CD4-positive, alpha-beta T cell treated with Interferon gamma for 1 hour (primary cell): ENCODE measurements around the gene GPR37L1.
"Not testable (repeated sequence)": the region's sequence is repeated elsewhere in the genome, so short reads cannot be mapped to it uniquely, and the experiment has no call there.

ENCODE experiments used
- DNase-seq: peaks from one replicate; pipeline ENCODE4 v3.0.0-alpha.2; 2020

The GPR37L1 gene

DNA sequence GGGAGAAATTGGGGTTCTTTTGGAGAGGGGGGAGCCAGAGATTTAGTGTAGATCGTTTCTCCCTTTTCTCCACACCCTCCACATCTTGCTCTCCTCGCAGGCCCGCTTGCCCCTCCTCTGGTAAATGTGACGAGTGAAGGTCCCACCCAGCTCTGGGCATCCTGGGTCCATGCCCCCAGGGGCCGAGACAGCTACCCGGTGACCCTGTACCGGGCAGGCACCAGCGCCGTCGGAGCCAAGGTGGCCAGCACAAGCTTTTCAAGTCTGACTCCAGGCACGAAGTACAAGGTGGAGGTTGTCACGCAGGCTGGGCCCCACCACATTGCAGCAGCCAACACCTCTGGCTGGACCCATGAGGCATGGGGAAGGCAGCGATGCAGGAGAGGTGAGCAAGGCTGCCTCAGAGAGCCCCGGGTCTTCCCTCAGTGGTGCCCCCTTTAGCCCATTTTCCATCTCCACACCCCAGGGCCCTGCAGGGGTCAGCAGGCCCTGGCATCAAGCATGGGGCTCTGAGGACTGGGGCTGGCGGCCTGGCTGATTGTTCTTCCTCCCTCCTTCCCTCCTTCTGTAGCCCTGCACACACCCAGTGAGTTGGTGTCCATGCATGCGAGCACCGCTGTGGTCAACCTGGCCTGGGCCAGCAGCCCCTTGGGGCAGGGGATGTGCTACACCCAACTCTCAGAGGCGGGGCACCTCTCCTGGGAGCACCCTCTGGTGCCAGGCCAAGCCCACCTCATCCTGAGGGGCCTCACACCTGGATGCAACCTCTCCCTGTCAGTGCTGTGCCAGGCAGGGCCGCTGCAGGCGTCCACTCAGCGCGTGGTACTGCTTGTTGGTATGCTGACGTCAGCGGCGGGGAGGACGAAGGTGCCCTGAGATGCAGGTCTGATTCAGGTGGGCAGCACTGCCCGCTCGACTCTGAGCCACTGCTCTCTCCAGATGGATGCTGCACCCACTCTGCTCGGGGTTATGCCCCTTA, 54.5 kb downstream of the GPR37L1 start:
- no peak for DNase-seq

DNA sequence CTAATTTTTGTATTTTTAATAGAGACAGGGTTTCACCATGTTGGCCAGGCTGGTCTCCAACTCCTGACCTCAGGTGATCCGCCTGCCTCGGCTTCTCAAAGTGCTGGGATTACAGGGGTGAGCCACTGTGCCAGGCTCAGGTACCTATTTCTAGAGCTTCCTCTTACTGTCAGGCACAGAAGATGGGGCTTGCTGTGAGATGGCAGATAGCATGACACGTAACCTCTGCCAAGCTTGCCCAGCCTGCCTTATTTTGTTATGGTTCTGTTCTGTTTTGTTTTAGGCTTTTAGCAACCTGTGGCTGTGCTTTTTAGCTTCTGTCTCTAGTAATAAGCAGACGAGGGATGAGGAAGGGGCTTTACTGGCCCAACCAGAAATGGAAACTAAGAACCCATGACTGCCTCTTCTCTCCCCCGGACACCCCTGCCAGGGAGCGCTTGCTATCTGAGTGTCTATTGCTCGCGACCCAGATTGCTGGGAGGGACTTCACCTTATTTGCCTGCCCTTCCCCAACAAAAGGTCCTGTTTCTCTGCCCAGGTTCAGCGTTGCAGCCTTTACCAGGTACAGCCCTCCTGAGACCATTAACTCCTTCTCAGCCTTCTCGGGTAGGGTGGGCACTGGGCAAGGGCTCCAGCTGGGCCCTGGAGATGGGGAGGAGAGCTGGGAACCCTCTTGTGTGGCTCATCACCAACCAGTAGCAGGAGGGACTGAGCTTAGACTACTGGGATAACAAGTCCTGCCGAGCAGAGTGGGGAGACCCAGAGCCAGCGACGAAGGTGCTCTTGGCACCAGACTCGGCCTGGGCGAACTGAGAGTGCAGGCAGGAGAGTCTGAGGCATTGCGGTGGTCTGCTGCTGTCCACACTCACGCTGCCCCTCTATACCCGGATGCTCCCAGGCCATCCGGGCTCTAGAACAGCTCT, 57.4 kb downstream of the GPR37L1 start:
- no peak for DNase-seq

GRCh38 chr1:202180751-202181139, 58.0 kb downstream of the GPR37L1 start:
- DNase-seq, result not testable (repeated sequence)

GRCh38 chr1:202181586-202181985, 58.9 kb downstream of the GPR37L1 start:
- no peak for DNase-seq

DNA sequence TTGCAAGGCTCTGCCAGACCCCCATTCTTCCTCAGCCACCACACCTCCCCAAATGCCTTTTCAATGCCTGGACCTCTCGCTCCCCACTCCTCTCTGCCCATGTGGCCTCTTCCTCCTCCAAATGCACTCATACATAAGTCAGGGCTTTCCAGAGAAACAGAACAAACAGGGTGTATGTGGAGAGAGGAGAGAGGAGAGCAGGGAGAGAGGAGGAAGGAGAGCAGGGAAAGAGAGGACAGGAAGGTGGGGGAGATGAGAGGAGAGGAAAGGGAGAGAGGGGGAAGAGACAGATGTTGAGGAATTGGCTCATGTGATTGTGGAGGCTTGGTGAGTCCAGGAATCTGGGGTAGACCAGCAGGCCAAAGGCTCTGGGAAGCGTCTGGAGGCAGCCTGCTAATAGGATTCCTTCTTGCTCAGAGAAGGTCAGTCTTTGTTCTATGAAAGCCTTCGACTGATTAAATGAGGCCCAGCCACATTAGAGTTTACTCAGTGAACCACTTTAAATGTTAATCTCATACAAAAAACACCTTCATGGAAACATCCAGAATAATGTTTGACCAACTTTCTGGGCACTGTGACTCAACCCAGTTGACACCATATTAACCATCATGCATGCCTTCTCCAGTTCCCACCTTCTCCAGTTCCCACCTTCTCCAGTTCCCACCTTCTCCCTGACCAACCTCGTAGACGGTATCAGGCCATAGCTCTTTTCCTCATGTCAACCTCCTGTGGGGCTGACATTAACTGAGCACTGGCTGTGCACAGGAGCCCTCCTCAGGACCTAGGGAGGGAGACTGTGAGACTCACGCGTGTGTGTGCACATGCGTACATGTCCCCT, 59.5 kb downstream of the GPR37L1 start:
- DNase-seq, result no peak
